HG02610 (cell line): ENCODE data around the gene MYL12B.
A peak's percentile ranks its signal among the peaks of the same experiment; 100 is the strongest.

Source experiments
- ATAC-seq: cut with Tn5 transposase; IDR thresholded peaks from one replicate; pipeline ENCODE4 v1.9.1; 2021; ENCODE audit warnings: mild to moderate bottlenecking, moderate library complexity; ENCODE audit not compliant: unreplicated experiment

MYL12B gene

GRCh38 chr18:3234457-3234856 is 27.5 kb upstream of the MYL12B start:
- ATAC-seq, result no peak

- ATAC-seq, result no peak
Observed at GRCh38 chr18:3235846-3236245, 26.1 kb upstream of the MYL12B start.

- ATAC-seq, result no peak
Observed at GRCh38 chr18:3236470-3236869, 25.5 kb upstream of the MYL12B start.

- ATAC-seq, result no peak
Observed at GRCh38 chr18:3238742-3239141, 23.2 kb upstream of the MYL12B start.

GRCh38 chr18:3245185-3245564 is 16.8 kb upstream of the MYL12B start:
- no peak for ATAC-seq

- ATAC-seq, result peak; percentile 46
Observed at GRCh38 chr18:3245853-3246634, 15.9 kb upstream of the MYL12B start.

- no peak for ATAC-seq
Observed at GRCh38 chr18:3246635-3247239, 15.2 kb upstream of the MYL12B start.

GRCh38 chr18:3247240-3248061 is 14.5 kb upstream of the MYL12B start, which contains the start of gene MYL12A:
Gene MYL12A, plus strand, starts transcription at chr18:3247801. Its CDS starts 5,447 bp downstream, at chr18:3253248.
- peak; percentile 86 for ATAC-seq

GRCh38 chr18:3248062-3248657 is 13.8 kb upstream of the MYL12B start:
- ATAC-seq, result peak; percentile 0

GRCh38 chr18:3248658-3249359 is 13.1 kb upstream of the MYL12B start:
- ATAC-seq, result no peak

GRCh38 chr18:3250237-3251107 is 11.5 kb upstream of the MYL12B start:
- no peak for ATAC-seq

GRCh38 chr18:3251249-3251962 is 10.5 kb upstream of the MYL12B start:
- ATAC-seq, result no peak

GRCh38 chr18:3251963-3252277 is 10.0 kb upstream of the MYL12B start:
- ATAC-seq, result no peak

- no peak for ATAC-seq
Observed at GRCh38 chr18:3252843-3253242, 9.1 kb upstream of the MYL12B start.

GRCh38 chr18:3254725-3255124 is 7.2 kb upstream of the MYL12B start:
- ATAC-seq, result no peak

- ATAC-seq, result peak; percentile 36
Observed at GRCh38 chr18:3255611-3256165, 6.2 kb upstream of the MYL12B start.

- ATAC-seq, result peak; percentile 33
Observed at GRCh38 chr18:3256693-3257626, 5.0 kb upstream of the MYL12B start.

GRCh38 chr18:3257627-3258120 is 4.3 kb upstream of the MYL12B start:
- no peak for ATAC-seq
